Fibroblast of villous mesenchyme (primary cell): ENCODE data around the gene TICAM2. TPM values are rescaled to one million over a fixed set of nuclear protein-coding genes. Genes with fewer than 3 reads are reported as not detected.

Source experiments
- DNase-seq: peaks from one replicate; pipeline ENCODE4 v3.0.0-alpha.2; 2010; ENCODE audit warnings: low read depth
- H3K4me3 ChIP-seq: 2 replicates; pipeline ENCODE4 v1.5.1; 2011; ENCODE audit warnings: low read depth, mild to moderate bottlenecking, low read length
- CTCF ChIP-seq: IDR thresholded peaks from 2 replicates; pipeline ENCODE4 v1.5.1; 2012; ENCODE audit warnings: low read depth, mild to moderate bottlenecking, low read length; ENCODE audit not compliant: insufficient read depth
- total RNA-seq: library from RNA; depleted of rRNA; stranded (reverse); fragments of >200 nt; gene quantifications from 2 replicates; pipeline ENCODE4 v1.2.3, GENCODE V29; 2012

TICAM2 gene
- total RNA-seq, 1 donor, result 6.9 TPM

- TF ChIP-seq CTCF, result no peak
- no peak overlapping the region for H3K4me3 ChIP-seq
- DNase-seq, result no peak
These were observed 42.8 kb downstream of the TICAM2 start for GRCh38 chr5:115559524-115559923.

DNA sequence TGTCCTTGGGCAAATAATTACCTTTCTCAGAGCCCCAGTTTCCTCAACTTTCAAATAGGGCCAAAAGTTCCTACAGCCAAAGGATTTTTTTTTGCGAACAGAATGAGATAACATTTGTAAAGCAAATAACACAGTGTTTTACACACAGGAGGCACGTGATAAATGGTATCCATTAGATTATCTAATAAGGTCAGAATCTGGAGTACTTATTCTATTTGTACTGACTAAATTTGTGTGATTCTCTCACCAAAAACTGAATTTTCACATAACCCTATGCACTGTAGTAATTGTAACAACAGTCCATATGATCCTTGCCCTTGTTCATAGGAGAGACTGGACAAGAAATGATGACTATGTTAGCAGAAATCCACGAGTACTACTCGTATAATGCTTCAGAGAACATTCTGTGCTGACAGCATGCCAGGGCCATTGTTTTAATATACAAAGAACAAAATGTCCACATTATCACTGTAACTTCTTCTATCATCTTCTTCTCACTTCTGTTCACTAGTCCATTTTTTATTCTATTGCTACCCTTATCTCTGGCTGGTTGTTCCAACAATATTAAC lies 43.8 kb downstream of the TICAM2 start:
- H3K4me3 ChIP-seq, result no peak overlapping the region
- no peak for DNase-seq
- no peak for TF ChIP-seq CTCF

- no peak for TF ChIP-seq CTCF
- no peak for DNase-seq
- H3K4me3 ChIP-seq, result no peak overlapping the region
These were observed 44.5 kb downstream of the TICAM2 start for GRCh38 chr5:115557667-115558387.

GRCh38 chr5:115556276-115556675 lies 46.0 kb downstream of the TICAM2 start:
- TF ChIP-seq CTCF, result no peak
- H3K4me3 ChIP-seq, result no peak overlapping the region
- no peak for DNase-seq

- no peak overlapping the region for H3K4me3 ChIP-seq
- TF ChIP-seq CTCF, result no peak
- no peak for DNase-seq
These were observed 47.1 kb downstream of the TICAM2 start for GRCh38 chr5:115555084-115555633.

GRCh38 chr5:115553082-115553481 lies 49.2 kb downstream of the TICAM2 start:
- TF ChIP-seq CTCF, result no peak
- no peak overlapping the region for H3K4me3 ChIP-seq
- DNase-seq, result no peak
